Measurements from ENCODE around the gene ADRM1.

The ADRM1 gene

DNA sequence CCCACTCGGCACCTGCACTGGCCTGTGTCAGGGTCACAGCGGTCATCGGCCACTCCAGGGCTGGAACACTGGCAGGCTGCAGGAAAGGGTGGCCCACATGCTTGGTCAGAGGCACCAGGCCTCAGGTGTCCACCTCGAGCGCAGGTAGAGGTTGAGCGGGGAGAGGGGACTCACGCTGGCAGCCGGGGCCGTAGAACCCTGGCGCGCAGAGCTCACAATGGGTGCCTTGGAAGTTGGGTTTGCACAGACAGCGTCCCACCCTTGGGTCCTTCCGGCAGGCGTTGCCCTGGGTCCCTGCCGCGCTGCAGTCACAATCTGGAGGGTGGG, 35.5 kb downstream of the ADRM1 start:
- H3K27ac ChIP-seq: no peak overlapping the region
- no peaks in the 10 kb centered on the region for H3K27me3 ChIP-seq (ENCODE audit: insufficient read depth, low read depth, severe bottlenecking)
- DNase-seq: no peak
- no peaks in the 10 kb centered on the region for H3K9me3 ChIP-seq (ENCODE audit: severe bottlenecking)
- H3K36me3 ChIP-seq: peaks cover 59% of the 10 kb centered on the region
- TF ChIP-seq, protein P1, sequence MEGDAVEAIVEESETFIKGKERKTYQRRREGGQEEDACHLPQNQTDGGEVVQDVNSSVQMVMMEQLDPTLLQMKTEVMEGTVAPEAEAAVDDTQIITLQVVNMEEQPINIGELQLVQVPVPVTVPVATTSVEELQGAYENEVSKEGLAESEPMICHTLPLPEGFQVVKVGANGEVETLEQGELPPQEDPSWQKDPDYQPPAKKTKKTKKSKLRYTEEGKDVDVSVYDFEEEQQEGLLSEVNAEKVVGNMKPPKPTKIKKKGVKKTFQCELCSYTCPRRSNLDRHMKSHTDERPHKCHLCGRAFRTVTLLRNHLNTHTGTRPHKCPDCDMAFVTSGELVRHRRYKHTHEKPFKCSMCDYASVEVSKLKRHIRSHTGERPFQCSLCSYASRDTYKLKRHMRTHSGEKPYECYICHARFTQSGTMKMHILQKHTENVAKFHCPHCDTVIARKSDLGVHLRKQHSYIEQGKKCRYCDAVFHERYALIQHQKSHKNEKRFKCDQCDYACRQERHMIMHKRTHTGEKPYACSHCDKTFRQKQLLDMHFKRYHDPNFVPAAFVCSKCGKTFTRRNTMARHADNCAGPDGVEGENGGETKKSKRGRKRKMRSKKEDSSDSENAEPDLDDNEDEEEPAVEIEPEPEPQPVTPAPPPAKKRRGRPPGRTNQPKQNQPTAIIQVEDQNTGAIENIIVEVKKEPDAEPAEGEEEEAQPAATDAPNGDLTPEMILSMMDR (IDR thresholded peaks at IDR 0.05; ENCODE audit: low read depth, low read length): no peak
- no peak overlapping the region for H3K4me3 ChIP-seq (ENCODE audit: low read depth, low read length)

DNA sequence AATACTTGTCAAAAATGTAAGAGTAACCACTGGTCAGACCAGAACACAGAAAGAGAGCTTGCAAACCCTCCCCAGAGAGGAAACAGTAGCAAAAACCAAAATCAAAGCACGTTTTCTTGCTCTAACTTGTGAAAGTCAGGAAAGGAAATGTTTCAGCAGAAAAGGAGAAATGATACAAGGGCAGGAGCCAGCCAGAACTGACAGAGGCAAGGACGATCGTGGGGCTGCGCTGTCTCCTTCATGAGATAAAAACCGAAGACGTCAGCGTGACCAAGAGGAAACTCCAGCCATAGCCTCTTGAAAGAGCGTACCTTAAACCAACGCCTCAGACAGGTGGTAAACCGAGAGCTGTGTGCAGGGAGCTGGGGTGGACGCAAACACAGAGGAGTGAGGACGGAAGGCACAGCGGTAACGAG, 36.9 kb downstream of the ADRM1 start:
- no peak overlapping the region for H3K27ac ChIP-seq

DNA sequence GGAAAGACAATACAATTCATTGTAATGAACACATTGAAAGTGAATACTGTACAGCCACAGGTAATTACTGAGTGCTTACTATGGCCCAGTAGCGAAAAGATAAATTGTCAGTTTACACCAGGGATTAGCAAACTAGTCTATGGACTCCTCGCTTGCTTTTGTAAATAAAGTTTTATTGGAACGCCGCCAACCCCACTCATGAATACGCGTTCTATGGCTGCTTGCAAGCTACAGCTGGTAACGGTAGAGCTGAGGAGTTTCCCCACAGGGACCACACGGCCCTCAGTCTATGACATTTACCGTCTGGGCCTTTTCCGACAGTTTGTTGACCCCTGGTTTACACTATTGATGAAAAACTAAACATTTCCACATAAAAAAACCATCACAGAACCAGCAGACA, 40.1 kb downstream of the ADRM1 start:
- Histone ChIP-seq H3K4me3 (ENCODE audit: low read depth, low read length) (no peak overlapping the region), H3K36me3 (peaks cover 74% of the 10 kb centered on the region), H3K9me3 (ENCODE audit: severe bottlenecking) (no peaks in the 10 kb centered on the region), H3K27me3 (ENCODE audit: insufficient read depth, low read depth, severe bottlenecking) (no peaks in the 10 kb centered on the region), H3K27ac (no peak overlapping the region)
- DNase-seq: no peak
- TF ChIP-seq, protein P1 (IDR thresholded peaks at IDR 0.05; ENCODE audit: low read depth, low read length): no peak

More for the DNA sequence above, 36.9 kb downstream of the ADRM1 start:
- DNase-seq: no peak
- H3K9me3 ChIP-seq (ENCODE audit: severe bottlenecking): no peaks in the 10 kb centered on the region
- no peaks in the 10 kb centered on the region for H3K27me3 ChIP-seq (ENCODE audit: insufficient read depth, low read depth, severe bottlenecking)
- no peak overlapping the region for H3K4me3 ChIP-seq (ENCODE audit: low read depth, low read length)
- TF ChIP-seq, protein P1 (IDR thresholded peaks at IDR 0.05; ENCODE audit: low read depth, low read length): no peak
- H3K36me3 ChIP-seq: peaks cover 58% of the 10 kb centered on the region

DNA sequence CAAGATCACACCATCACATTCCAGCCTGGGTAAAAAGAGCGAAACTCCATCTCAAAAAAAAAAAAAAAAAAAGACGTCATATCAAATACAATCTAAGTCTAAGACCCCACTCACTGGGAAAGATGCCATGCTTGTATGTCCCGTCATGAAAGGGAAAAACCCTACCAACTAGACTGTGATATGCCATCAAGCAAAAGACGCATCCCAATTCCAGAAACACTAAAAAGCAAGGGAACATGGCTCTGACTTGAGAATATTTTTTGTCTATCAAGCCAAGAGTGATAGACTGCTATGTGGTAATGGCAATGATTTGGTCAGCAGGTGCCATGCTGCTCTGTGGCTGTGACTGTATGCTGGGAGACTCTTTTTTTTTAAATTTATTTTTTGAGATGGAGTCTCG, 41.3 kb downstream of the ADRM1 start:
- Histone ChIP-seq H3K4me3 (ENCODE audit: low read depth, low read length) (no peak overlapping the region), H3K9me3 (ENCODE audit: severe bottlenecking) (peaks cover 3% of the 10 kb centered on the region), H3K27me3 (ENCODE audit: insufficient read depth, low read depth, severe bottlenecking) (no peaks in the 10 kb centered on the region), H3K27ac (no peak overlapping the region), H3K36me3 (peaks cover 77% of the 10 kb centered on the region)
- TF ChIP-seq, protein P1 (IDR thresholded peaks at IDR 0.05; ENCODE audit: low read depth, low read length): no peak
- DNase-seq: no peak

DNA sequence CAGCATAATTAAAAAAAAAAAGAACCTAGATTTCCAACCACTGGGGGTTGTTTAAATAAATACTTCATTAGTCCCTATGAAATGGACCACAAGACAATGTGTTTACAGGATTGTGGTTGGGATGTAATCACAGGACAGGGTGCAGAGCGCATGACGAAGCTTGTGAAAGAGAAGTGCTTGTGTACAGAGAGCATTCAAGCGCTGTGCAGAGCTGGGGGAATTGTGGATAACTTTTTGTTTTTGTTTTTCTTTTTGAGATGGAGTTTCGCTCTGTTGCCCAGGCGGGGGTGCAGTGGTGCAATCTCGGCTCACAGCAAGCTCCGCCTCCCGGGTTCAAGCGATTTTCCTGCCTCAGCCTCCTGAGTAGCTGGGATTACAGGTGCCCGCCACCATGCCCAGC, 42.0 kb downstream of the ADRM1 start:
- H3K4me3 ChIP-seq (ENCODE audit: low read depth, low read length): no peak overlapping the region
- no peak for DNase-seq
- TF ChIP-seq, protein P1 (IDR thresholded peaks at IDR 0.05; ENCODE audit: low read depth, low read length): no peak
- H3K9me3 ChIP-seq (ENCODE audit: severe bottlenecking): peaks cover 3% of the 10 kb centered on the region
- H3K36me3 ChIP-seq: peaks cover 72% of the 10 kb centered on the region
- no peak overlapping the region for H3K27ac ChIP-seq
- no peaks in the 10 kb centered on the region for H3K27me3 ChIP-seq (ENCODE audit: insufficient read depth, low read depth, severe bottlenecking)

DNA sequence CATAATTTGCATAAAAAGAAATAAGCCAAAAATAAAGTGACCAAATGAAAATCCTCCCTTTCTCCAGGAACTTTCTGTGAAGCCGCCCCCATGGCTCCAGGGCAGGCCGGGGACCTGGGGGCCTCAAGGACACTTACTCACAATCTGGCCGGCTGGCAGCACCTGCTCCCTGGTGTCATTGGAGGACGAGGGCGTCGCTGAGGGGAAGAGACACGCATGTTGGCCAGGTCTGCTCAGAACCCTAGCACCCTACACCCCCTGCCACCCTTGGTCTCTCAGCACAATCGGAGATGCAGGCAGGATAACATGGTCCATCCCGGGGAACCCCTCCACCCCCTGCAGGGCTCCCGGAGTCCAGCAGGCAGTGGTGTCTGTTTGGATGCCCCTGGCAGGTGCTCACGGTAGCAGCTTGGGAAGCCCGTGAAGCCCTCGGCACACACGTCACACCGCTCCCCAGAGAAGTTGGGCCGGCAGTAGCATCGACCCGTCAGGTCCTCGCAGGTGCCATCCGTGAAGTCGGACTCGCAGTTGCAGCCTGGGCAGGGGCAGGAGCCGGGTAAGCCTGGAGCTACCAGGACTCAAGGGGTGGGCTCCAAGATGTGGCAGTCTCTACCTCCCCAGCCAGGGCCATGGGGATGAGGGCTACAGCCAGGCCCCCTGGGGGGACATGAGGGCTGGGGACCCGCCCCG, 43.0 kb downstream of the ADRM1 start:
- peaks cover 74% of the 10 kb centered on the region for H3K36me3 ChIP-seq
- TF ChIP-seq, protein P1 (IDR thresholded peaks at IDR 0.05; ENCODE audit: low read depth, low read length): 0 out of 2 replicates have a peak, but pooled peaks have one; percentile 17
- peak overlapping the region; percentile 37 for H3K27ac ChIP-seq
- H3K27me3 ChIP-seq (ENCODE audit: insufficient read depth, low read depth, severe bottlenecking): no peaks in the 10 kb centered on the region
- DNase-seq: peak; percentile 40
- H3K4me3 ChIP-seq (ENCODE audit: low read depth, low read length): no peak overlapping the region
- H3K9me3 ChIP-seq (ENCODE audit: severe bottlenecking): peaks cover 3% of the 10 kb centered on the region

Measured in WERI-Rb-1 (cell line).